Glomerular visceral epithelial cell (primary cell): Measurements from ENCODE around the gene CSNK1G1.
"Not testable (repeated sequence)": the region's sequence is repeated elsewhere in the genome, so short reads cannot be mapped to it uniquely, and the experiment has no call there.

Experiments
- DNase-seq: peaks from one replicate; pipeline ENCODE4 v3.0.0-alpha.2; 2016; ENCODE audit errors: extremely low spot score

The CSNK1G1 gene

DNA sequence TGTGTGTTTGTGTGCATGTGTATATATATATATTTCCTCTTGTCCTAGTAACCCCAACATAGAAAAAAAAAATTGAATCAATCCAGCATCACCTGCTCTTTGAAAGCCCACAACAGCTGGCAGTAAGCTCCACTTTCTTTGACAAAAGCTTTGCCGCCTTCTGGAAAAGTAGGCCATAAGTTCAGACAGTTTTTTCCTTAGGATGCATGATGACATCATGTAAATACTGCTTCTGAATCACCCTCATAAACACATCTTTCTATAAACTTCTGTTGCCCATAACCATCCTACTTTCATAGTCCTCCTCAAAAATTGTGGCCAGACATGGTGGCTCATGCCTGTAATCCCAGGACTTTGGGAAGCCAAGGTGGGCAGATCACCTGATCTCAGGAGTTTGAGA lies 67.4 kb downstream of the CSNK1G1 start:
- peak; percentile 8 for DNase-seq

DNA sequence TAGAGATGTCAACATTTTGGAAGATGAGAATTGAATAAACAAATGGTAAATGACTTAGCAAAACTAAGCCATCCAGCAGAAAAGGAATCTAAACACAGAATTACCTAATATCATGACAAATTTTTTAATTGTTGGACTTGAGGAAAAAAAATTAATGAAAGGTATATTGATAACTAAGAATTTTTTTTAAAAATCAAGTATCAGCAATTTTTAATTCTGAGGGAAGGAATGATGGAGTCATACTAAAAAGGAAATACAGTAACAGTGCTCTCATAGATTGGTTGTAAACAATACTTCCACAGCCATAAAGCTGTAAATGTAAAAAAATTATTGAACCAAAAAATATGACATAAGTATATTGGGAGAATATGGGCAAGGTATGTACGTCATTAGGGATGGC lies 68.0 kb downstream of the CSNK1G1 start:
- DNase-seq = no peak

DNA sequence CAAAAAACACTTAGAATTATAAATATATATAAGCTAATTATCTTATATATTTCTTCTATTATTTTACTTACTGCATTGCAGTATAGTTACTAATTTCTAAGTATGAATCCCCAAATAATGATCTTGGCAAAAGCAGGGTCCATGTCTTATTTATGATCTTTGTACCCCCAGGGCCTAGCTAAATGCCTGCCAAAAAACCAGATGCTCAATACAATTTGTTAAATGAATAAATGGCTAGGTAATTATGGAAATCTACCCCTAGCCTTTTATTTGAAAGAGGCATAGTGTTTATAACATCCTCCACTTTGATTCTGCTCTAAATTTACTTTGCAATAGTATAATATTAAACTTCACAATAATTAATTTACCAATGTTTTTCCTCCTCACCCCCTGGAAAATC lies 69.5 kb downstream of the CSNK1G1 start:
- no peak for DNase-seq

DNA sequence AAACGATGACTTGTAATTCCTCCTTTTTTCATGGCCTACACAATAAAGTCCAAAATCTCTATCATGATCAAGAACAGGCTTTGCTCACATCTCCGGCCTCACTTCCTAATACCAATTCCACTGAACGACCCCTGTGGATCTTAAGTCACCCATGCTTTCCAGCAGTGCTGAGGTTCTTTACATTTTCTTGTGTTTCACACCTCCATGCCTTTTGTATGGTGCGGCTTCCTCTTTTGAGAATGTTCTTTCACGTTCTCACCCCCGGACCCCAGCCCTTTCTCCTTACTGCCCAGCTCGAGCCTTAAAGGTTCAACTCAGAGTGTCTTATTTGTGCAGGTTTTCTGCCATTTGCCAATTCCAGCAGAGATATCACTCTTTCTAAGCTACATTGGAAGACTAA lies 70.1 kb downstream of the CSNK1G1 start:
- no peak for DNase-seq

DNA sequence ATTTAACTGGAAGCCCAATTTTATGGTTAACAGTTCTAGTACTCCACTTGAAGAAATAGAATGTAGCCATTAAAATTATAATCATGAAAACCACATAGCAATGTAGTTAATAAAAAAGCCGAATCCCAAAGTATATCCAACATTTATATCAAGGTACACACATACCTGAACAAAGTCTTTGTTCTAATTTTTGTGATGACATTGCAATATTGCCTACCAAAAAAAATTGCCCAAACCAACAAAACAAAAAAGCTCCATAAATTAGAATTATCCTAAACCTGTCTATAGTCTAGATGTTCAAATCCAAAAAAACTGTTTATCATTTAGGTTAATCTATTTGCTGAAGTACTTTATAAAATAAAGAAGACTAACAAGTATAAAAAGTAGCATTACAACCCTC lies 70.8 kb downstream of the CSNK1G1 start:
- DNase-seq = no peak

DNA sequence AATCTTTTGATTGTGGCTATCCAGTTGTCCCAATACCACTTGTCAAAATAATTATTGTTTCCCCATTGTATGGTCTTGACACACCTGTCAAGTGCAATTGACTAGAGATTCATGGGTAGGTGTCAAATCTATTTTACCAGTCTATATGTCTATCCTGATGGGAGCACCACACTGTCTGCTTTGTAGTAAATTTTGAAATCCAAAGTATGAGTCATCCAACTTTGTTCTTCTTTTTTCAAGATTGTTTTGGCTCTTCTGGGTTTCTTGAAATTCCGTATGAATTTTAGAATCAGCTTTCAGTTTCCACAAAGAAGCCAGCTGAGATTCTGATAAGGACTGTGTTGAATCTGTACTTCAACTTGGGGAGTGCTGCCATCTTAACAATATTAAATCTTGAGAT lies 71.9 kb downstream of the CSNK1G1 start:
- DNase-seq = peak; percentile 30

DNA sequence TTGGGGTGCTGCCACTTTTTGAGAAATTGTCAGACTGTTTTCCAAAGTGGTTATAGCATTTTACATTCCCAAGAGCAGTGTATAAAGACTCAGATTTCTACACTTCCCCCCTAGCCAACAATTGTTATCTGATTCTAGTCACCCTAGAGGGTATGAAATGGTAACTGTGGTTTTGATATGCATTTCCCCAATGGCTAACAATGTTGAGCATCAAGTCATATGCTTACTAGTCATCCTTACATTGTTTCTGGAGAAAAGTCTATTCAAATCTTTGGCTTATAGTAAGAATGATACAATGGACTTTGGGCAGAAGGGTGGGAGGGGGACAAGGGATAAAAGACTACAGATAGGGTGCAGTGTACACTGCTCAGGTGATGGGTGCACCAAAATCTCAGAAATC lies 73.3 kb downstream of the CSNK1G1 start:
- DNase-seq = no peak

DNA sequence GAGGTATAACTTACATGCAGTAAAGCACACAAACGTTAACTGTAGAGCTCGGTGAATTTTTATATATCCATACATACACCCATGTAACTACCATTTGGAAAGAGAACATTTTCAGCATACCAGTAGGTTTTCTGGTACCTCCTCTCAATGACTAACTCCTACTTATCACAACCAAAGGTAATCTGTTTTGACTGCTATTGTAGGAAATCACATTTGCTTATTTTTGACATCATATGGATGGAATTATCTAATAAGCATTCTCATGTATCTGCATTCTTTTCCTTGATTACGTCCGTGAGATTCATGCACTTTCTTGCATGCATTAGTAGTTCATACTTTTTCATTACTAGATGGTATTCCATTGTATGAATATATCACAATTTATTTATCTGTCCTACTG lies 76.8 kb downstream of the CSNK1G1 start:
- no peak for DNase-seq

DNA sequence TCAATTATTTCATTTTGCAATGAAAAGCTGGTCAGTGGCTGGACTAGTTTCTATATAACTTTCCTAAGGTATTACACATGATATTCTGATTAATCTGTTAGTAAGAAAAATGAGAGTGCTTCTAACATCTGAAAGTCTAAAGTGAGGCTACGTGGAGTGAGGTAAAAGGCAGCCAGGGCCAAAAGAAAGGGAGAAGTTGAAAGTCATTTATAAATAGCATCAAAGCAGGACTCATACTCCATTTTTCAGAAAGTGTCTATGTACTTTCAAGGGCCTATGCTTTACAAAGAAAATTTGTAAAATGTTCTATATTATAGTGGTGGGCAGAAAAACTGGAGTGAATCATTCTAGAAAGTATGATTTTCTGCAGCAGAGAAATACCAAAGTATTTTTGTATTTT lies 80.0 kb downstream of the CSNK1G1 start:
- no peak for DNase-seq

DNA sequence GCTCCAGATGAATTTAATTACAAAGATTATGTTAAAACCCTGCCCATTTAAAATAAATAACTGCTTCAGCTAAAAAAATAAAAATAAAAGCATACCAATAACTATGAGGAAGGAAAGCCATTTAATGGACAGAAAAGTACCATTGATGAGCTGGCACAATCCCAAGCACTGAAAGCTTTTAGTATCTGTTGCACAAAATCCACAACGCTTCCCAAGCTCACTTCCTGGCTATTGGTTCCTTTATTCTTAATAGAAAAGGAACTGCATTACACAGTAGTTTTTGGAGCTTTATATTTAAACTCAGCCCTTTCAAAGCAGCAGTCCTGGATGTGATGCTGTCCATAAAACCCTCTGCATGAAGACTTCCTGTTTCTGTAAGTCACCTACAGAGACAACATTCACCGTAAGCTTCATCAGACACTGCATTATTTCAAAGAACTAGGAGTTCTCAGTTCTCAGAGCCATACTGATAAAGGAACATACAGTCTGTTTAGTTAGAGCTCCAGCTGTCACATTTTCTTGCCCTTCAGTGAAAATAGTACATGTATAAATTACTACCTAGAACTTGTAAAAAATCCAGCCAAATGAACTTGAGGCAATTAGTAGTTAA lies 81.5 kb downstream of the CSNK1G1 start:
- no peak for DNase-seq

DNA sequence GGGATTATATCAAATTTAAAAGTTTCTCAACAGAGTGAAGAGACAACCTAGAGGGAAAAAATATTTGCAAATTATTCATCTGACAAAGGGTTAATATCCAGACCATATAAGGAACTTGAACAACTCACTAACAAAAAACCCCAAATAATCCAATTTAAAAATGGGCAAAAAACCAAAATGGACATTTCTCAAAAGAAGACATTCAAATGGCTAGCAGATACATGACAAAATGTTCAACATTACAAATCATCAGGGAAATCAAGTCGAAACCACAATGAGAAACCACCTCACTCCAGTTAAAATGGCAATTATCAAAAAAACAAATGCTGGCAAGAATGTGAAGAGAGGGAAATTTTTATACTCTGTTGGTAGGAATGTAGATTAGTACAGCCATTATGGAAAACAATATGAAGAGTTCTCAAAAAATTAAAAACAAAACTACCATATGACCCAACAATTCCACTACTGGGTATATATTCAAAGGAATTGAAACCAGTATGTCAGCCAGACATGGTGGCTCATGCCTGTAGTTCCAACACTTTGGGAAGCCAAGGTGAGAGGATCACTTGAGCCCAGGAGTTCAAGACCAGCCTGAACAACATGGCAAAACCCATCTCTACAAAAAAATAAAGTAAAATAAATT lies 88.5 kb downstream of the CSNK1G1 start:
- DNase-seq = no peak

DNA sequence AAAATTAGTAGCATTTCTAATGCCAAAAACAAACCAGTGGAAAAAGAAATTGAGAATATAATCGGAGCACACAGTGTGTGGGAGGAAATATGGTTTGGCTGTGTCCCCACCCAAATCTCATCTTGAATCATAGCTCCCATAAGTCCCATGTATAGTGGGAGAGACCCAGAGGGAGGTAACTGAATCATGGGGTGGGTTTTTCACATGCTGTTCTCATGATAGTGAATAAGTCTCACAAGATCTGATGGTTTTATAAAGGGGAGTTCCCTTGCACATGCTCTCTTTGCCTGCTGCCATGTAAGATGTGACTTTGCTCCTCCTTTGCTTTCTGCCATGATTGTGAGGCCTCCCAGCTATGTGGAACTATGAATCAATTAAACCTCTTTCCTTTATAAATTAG lies 90.8 kb downstream of the CSNK1G1 start:
- not testable (repeated sequence) for DNase-seq

DNA sequence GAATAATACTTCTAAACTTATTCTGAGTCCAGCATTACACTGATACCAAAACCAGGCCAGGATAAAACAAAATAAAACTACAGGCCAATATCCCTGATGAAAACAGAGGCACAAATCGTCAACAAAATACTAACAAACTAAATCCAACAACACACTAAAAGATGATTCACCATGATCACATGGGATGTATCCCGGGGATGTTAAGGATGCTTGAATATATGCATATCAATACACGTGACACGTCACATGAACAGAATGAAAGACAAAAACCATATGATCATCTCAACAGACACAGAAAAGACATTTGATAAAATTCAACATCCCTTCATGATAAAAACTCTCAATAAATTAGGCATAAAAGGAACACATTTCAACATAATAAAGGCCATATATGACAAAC lies 91.5 kb downstream of the CSNK1G1 start:
- DNase-seq = no peak

DNA sequence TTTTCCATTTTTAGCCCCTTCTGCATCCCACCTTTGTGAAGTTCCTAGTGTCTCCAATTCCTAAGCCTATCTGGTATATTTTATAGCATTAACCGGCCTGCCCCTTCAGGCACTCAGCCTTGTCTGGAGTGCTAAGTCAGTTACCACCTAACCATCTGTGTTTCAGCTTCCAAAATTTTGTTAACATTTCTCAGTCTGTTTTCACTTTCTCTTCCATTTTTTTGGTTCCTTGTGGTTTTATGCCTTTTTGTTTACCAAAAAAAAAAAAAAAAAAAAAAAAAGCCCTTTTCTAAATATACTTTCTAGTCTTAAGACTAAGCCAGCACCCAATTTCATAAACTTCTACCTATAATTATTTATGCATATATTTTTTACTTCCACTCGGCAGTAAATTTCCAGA lies 92.4 kb downstream of the CSNK1G1 start:
- DNase-seq = no peak

DNA sequence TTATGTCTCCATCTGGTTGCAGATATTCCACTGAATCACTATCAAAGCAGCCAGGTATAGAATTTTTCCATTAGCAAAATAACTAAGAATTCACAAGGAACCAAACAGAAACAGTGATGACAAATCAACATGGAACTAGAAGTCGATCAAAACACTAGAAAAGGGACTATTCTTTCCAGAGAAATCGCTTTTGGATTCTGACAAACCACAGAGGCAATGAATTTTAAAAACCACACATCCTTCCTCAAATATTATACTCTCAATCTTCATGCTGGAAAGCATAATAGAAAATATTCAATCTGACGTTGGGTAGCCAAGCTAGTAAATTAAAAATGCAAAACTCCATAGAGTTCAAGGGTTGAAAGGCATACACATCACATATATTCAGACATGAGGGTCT lies 99.9 kb downstream of the CSNK1G1 start:
- DNase-seq = no peak

DNA sequence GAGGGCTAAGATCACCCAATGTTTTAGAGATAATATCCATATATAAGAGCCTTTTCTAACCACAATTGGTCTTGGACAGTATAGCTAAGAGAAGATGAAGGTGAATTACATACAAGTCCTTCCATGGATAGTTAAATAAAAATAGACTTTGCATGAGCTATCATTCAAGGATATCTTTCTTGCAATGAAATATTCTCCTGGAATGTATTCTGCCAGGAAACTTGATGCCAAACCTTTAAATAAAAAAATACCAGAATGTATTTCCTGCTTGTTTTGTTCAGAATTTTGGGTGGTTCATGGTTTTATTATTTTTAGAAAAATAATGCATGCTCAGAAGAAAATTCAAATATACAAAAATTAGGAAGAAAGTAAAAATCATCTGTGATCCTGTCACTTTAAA lies 104.3 kb downstream of the CSNK1G1 start:
- DNase-seq = no peak

DNA sequence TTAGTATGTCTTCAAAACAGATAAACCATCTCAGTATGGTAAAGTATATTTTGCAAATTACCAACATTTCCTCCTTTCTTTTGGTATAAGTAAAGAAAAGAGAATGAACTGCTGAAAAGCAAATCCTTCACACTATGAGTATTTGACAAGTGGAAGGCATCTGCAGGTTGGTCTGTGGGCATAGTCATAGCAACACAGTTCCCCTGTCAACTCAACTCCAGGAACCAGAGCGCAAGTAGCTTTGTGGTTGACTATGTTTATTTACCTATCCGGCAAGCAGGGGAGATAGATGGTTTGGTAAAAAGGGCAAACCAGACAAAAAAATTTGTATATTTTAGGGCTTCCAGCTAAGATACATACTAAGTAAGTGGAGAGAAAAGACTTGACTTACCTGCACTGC lies 104.9 kb downstream of the CSNK1G1 start:
- no peak for DNase-seq

DNA sequence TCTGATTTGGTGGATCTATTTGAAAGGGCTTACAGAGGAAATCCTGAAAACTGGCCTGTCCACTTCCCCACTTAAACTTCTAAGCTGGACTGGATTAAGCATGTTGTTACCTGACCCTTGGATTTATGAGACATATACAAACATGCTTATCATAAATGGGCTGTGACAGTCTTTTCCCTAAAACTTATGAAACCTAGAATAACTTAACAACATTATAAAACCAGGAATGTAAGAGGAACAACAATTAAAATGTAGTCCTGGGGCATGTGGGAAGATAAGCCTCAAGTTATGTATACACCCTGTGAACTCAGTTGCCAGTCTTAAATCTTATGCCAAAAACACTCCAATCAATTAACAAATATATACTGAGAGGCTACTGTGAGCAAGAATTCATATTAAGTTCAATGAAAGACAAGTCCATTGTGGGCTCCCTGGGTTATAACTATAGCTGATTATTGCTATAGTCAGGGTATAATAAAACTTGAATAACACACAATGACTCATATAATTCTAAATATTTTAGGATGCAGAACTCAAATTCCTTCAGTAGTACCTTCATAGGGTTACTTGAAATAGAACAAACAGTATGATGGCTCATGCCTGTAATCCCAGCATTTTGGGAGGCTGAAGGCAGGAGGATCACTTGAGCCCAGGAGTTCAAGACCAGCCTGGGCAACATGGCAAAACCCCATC lies 105.9 kb downstream of the CSNK1G1 start:
- DNase-seq = no peak

DNA sequence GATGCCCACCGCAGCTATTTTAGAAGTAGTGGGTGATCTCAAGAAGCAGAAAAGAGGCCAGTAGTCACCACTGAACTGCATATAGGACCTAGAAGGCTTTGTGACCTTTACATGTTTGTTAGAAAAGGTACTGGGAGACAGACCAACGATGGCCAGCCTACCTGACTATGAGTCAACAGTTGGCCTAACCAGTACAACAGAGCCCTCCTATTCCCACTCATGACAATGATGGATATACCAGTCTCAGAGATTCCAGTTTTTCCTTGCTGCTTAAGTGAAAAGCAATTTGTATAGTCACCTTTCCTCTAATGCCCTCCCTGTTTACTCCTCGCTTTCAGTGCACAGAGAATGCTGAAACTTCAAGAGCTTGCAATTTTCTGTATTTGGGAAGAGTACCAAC lies 106.6 kb downstream of the CSNK1G1 start:
- no peak for DNase-seq

DNA sequence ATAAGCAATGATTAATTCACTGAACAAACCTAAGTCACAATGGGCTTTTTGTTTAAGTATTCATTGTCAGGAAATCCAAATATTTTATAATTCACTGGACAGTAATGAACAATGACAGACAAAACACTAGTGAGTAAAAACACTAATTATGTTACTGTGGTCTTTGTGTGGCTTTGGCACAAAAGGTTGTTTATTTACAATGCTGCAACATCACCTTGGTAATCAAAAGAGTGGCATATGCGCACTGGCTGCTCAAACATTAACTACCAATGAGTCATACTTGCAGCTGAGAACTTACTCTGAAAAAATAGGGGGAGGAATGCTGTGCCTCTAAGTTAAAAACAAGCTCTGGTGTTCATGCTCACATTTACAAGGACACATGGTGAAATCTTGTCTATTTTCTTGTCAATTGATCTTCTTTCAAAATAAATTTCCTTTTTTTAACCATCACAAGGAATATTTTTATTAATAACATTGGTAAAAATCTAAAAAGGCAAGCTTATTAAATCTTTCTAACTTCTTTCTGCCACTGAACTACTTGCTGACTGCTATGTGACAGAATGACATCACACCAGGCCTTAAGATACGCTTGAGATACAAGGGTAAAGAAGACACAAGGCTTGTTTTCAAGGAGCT lies 107.9 kb downstream of the CSNK1G1 start:
- peak; percentile 89 for DNase-seq

DNA sequence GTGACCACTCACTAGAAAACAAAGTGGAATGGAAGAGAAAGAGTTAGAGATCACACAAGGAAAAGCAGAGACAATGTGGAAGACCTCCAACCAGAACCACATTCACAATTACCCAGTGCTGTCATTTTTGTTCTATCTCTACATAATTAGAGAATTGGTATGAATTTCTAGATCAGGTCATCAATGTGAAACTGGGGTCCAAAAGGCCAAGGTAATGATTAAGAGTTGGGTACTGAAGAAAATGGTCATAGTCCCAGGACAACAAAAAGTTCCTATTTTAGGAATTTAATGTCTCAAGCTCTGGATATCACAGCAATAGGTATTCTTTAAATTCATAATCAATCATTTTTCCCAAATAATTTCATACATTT lies 108.5 kb downstream of the CSNK1G1 start:
- DNase-seq = no peak

DNA sequence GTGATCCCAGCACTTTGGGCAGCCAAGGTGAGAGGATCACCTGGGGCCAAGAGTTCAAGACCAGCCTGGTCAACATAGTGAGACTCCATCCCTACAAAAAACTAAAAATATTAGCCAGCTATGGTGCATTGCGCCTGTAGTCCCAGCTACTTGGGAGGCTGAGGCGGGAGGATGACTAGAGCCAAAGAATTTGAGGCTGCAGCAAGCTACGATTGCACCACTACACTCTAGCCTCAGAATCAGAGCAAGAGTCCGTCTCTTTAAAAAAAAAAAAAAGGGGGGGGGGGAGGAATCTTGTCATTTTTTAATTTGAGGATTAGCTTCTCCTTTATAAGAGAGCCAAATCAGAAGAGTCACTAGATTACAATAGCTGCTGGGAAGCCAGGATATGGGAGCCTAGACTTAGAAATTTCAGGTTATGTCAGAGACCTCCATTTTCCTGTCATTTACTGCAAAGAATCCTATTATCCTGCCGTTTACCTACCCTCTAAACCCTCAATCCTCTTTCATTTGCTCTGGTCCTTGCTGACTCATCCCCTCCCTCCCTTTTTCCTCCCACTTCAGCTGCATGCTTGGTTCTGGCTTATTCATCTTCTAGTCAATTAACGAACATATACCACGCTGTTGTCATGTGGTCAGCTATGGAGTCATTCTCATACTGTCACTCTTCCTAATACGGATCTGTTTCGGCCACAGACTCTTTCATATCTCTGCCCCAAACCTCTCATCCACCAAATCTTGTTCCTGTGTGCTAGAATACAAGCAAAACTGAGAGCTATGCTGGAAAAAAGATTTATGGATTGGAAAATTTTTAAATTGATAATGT lies 109.4 kb downstream of the CSNK1G1 start:
- peak; percentile 92 for DNase-seq
